DOHH2 (cell line): ENCODE measurements around the gene GNG12.

Source experiments
- CTCF ChIP-seq: fragments of 200-600 bp; sonication (generic); IDR thresholded peaks from one replicate; pipeline ENCODE4 v1.5.1; 2014; ENCODE audit warnings: antibody characterized with exemption, mild to moderate bottlenecking, low read depth, low read length; ENCODE audit not compliant: poor library complexity, severe bottlenecking
- EZH2phosphoT487 ChIP-seq: fragments of 200-600 bp; sonication (generic); IDR thresholded peaks from 2 replicates; pipeline ENCODE4 v1.6.1; 2017; ENCODE audit warnings: borderline replicate concordance, mild to moderate bottlenecking, antibody characterized with exemption, low read length, moderate library complexity, mixed read lengths

- TF ChIP-seq EZH2phosphoT487, result no peak
- no peak for TF ChIP-seq CTCF
Measured at GRCh38 chr1:67721112-67721511, 112.2 kb downstream of the GNG12 start.
